ENCODE results near the gene FBH1.

Gene FBH1

GRCh38 chr10:5942474-5942873 is 52.4 kb downstream of the FBH1 start:
- DNase-seq (no peak), ATAC-seq (ENCODE audit: insufficient read depth, low read depth) (no peak)
- TF ChIP-seq EZH2 (IDR thresholded peaks at IDR 0.05; ENCODE audit: borderline replicate concordance, low read depth, low read length, severe bottlenecking) (no peak), CTCF (IDR thresholded peaks at IDR 0.05; ENCODE audit: borderline replicate concordance, extremely low read depth, low read length, poor library complexity, severe bottlenecking) (no peak)
- no peaks in the 10 kb centered on the region for H3K4me1 ChIP-seq (ENCODE audit: insufficient read depth, low read length)
- peaks cover 8% of the 10 kb centered on the region; the same call in 1 of the 2 replicates for H3K36me3 ChIP-seq (ENCODE audit: insufficient read depth, low read length)
- H3K79me2 ChIP-seq (ENCODE audit: insufficient read depth, low read length) = no peaks in the 10 kb centered on the region
- no peaks in the 10 kb centered on the region for H3K27me3 ChIP-seq (ENCODE audit: insufficient read depth, low read length, poor library complexity)
- no peak overlapping the region for H2AFZ ChIP-seq (ENCODE audit: low read depth, low read length)
- H3K4me3 ChIP-seq (ENCODE audit: low read depth in 1 of 2, low read length in 2 of 2) = no peak overlapping the region
- no peaks in the 10 kb centered on the region for H3K9me3 ChIP-seq (ENCODE audit: insufficient read depth, low read length, severe bottlenecking)
- no peak overlapping the region for H3K4me2 ChIP-seq (ENCODE audit: insufficient read depth, low read length)
- H3K27ac ChIP-seq (ENCODE audit: low read length) = no peak overlapping the region
- no peaks in the 10 kb centered on the region for H4K20me1 ChIP-seq (ENCODE audit: insufficient read depth, low read length)
- H3K9ac ChIP-seq (ENCODE audit: low read depth, low read length) = no peak overlapping the region

- ATAC-seq (ENCODE audit: insufficient read depth, low read depth) (no peak), DNase-seq (no peak)
- Histone ChIP-seq H3K27ac (ENCODE audit: low read length) (no peak overlapping the region), H3K79me2 (ENCODE audit: insufficient read depth, low read length) (no peaks in the 10 kb centered on the region), H3K9me3 (ENCODE audit: insufficient read depth, low read length, severe bottlenecking) (no peaks in the 10 kb centered on the region), H3K4me2 (ENCODE audit: insufficient read depth, low read length) (no peak overlapping the region), H3K4me3 (ENCODE audit: low read depth in 1 of 2, low read length in 2 of 2) (no peak overlapping the region), H2AFZ (ENCODE audit: low read depth, low read length) (no peak overlapping the region), H4K20me1 (ENCODE audit: insufficient read depth, low read length) (no peaks in the 10 kb centered on the region), H3K27me3 (ENCODE audit: insufficient read depth, low read length, poor library complexity) (no peaks in the 10 kb centered on the region), H3K36me3 (ENCODE audit: insufficient read depth, low read length) (no peaks in the 10 kb centered on the region), H3K4me1 (ENCODE audit: insufficient read depth, low read length) (no peaks in the 10 kb centered on the region), H3K9ac (ENCODE audit: low read depth, low read length) (no peak overlapping the region)
- no peak for TF ChIP-seq EZH2 (IDR thresholded peaks at IDR 0.05; ENCODE audit: borderline replicate concordance, low read depth, low read length, severe bottlenecking)
- TF ChIP-seq CTCF (IDR thresholded peaks at IDR 0.05; ENCODE audit: borderline replicate concordance, extremely low read depth, low read length, poor library complexity, severe bottlenecking) = no peak
Observed at GRCh38 chr10:5943536-5943935, 53.5 kb downstream of the FBH1 start.

GRCh38 chr10:5944389-5945189 is 54.5 kb downstream of the FBH1 start:
- H3K36me3 ChIP-seq (ENCODE audit: insufficient read depth, low read length) = no peaks in the 10 kb centered on the region
- no peaks in the 10 kb centered on the region for H3K9me3 ChIP-seq (ENCODE audit: insufficient read depth, low read length, severe bottlenecking)
- no peak for TF ChIP-seq CTCF (IDR thresholded peaks at IDR 0.05; ENCODE audit: borderline replicate concordance, extremely low read depth, low read length, poor library complexity, severe bottlenecking)
- TF ChIP-seq EZH2 (IDR thresholded peaks at IDR 0.05; ENCODE audit: borderline replicate concordance, low read depth, low read length, severe bottlenecking) = no peak
- H3K4me2 ChIP-seq (ENCODE audit: insufficient read depth, low read length) = no peak overlapping the region
- no peaks in the 10 kb centered on the region for H3K79me2 ChIP-seq (ENCODE audit: insufficient read depth, low read length)
- ATAC-seq (ENCODE audit: insufficient read depth, low read depth) = no peak
- no peaks in the 10 kb centered on the region for H4K20me1 ChIP-seq (ENCODE audit: insufficient read depth, low read length)
- DNase-seq = no peak
- no peaks in the 10 kb centered on the region for H3K27me3 ChIP-seq (ENCODE audit: insufficient read depth, low read length, poor library complexity)
- no peak overlapping the region for H2AFZ ChIP-seq (ENCODE audit: low read depth, low read length)
- H3K4me1 ChIP-seq (ENCODE audit: insufficient read depth, low read length) = no peaks in the 10 kb centered on the region
- H3K4me3 ChIP-seq (ENCODE audit: low read depth in 1 of 2, low read length in 2 of 2) = no peak overlapping the region
- H3K9ac ChIP-seq (ENCODE audit: low read depth, low read length) = no peak overlapping the region
- H3K27ac ChIP-seq (ENCODE audit: low read length) = no peak overlapping the region

Measured in DND-41 (cell line).